CD4-positive, CD25-positive, alpha-beta regulatory T cell (primary cell): ENCODE data around the gene DRD3. TPM values are rescaled to one million over a fixed set of nuclear protein-coding genes. Genes with fewer than 3 reads are reported as not detected.

Source experiments
- ATAC-seq, 2 donors: fragments of 150-1000 bp; cut with Tn5 transposase; one replicate each; pipeline ENCODE4 v1.10.0; 2021; ENCODE audit warnings: low read depth in 2 of 2, moderate number of reproducible peaks in 2 of 2, moderate library complexity in 1 of 2
- DNase-seq, 3 donors: peaks; one replicate each; pipeline versions ENCODE4 v3.0.0 to v3.0.0-alpha.2; 2012 to 2022; ENCODE audit warnings: mixed read lengths in 1 of 3
- H3K27ac ChIP-seq: one replicate; pipeline ENCODE4 v1.7.0; 2013; ENCODE audit warnings: mild to moderate bottlenecking, low read length; ENCODE audit not compliant: insufficient read depth, poor library complexity, severe bottlenecking
- H3K27me3 ChIP-seq: one replicate; pipeline ENCODE4 v1.7.0; 2013; ENCODE audit warnings: low read length; ENCODE audit not compliant: control insufficient read depth, insufficient read depth
- H3K36me3 ChIP-seq: one replicate; pipeline ENCODE4 v1.7.0; 2013; ENCODE audit warnings: mild to moderate bottlenecking, low read length, moderate library complexity; ENCODE audit not compliant: control insufficient read depth, insufficient read depth
- H3K4me1 ChIP-seq: 2 replicates; pipeline ENCODE4 v1.7.0; 2013; ENCODE audit warnings: mild to moderate bottlenecking, low read length; ENCODE audit not compliant: insufficient read depth, control insufficient read depth, poor library complexity, severe bottlenecking
- H3K4me3 ChIP-seq: one replicate; pipeline ENCODE4 v1.7.0; 2013; ENCODE audit warnings: low read depth, mild to moderate bottlenecking, low read length, moderate library complexity
- H3K9me3 ChIP-seq, 2 experiments: 1 replicate in 1 of 2; 2 replicates in 1 of 2; pipeline ENCODE4 v1.7.0; 2013; ENCODE audit warnings: low read length in 2 of 2, mild to moderate bottlenecking in 1 of 2, moderate library complexity in 1 of 2; ENCODE audit not compliant: control insufficient read depth in 2 of 2
- H3K27ac Mint-ChIP-seq, 3 donors: one replicate each; pipeline ENCODE4 v1.8.0; 2020 to 2022; ENCODE audit warnings: mild to moderate bottlenecking in 3 of 3, mixed read lengths in 3 of 3, moderate library complexity in 2 of 3
- H3K27me3 Mint-ChIP-seq: one replicate; pipeline ENCODE4 v1.8.0; 2022; ENCODE audit warnings: mild to moderate bottlenecking, mixed read lengths
- H3K36me3 Mint-ChIP-seq: one replicate; pipeline ENCODE4 v1.8.0; 2020; ENCODE audit warnings: mixed read lengths
- H3K4me1 Mint-ChIP-seq, 4 donors: one replicate each; pipeline ENCODE4 v1.8.0; 2020 to 2022; ENCODE audit warnings: mixed read lengths in 4 of 4, mild to moderate bottlenecking in 1 of 4
- H3K4me3 Mint-ChIP-seq, 4 donors: one replicate each; pipeline ENCODE4 v1.8.0; 2020 to 2022; ENCODE audit warnings: mild to moderate bottlenecking in 4 of 4, mixed read lengths in 4 of 4, moderate library complexity in 3 of 4
- H3K9me3 Mint-ChIP-seq, 7 donors: one replicate each; pipeline ENCODE4 v1.8.0; 2020 to 2022; ENCODE audit warnings: mixed read lengths in 7 of 7, mild to moderate bottlenecking in 3 of 7, moderate library complexity in 2 of 7
- polyA plus RNA-seq, 4 donors: library from polyadenylated mRNA; unstranded; fragments of 300-500 nt; fragmentation: Illumina TruSeq; gene quantifications; one replicate each; pipeline ENCODE4 v1.2.3, GENCODE V29; 2021
- total RNA-seq: library from RNA; stranded (reverse); gene quantifications from one replicate; pipeline ENCODE4 v1.2.3, GENCODE V29; 2022

DRD3 gene
- total and polyA plus RNA-seq, 5 donors from 2014 or later: 0.15 to 0.49 (median 0.30) TPM; not detected in 1

DNA sequence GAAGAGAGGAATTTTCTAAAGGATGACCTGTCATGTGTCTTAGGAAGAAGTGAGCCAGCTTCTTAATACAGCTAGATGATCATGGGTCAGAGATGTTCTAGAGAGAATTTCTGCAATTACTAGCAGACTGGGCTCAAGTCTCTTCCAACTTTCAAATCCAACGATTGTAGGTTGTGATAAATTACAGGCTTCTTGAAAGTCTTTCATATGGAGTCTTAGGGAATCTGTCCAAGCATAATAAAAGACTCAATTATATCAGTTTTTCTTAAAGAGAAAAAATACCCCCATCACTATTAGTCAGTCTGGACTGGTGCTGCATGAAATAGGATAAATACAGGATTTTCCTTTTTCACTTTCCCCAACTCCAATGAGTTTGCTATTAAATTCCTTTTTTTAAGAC is 59.1 kb downstream of the DRD3 start:
- ATAC-seq: no peak
- Mint-ChIP-seq H3K4me3 (no peak overlapping the region), H3K9me3 (no peaks in the 10 kb centered on the region), H3K36me3 (no peaks in the 10 kb centered on the region), H3K27me3 (no peaks in the 10 kb centered on the region), H3K4me1 (no peaks in the 10 kb centered on the region), H3K27ac (no peak overlapping the region)
- no peak overlapping the region for H3K27ac ChIP-seq
- no peak overlapping the region for H3K4me3 ChIP-seq
- no peaks in the 10 kb centered on the region for H3K4me1 ChIP-seq
- no peaks in the 10 kb centered on the region for H3K36me3 ChIP-seq
- no peak for DNase-seq
- H3K27me3 ChIP-seq: no peaks in the 10 kb centered on the region
- no peaks in the 10 kb centered on the region for H3K9me3 ChIP-seq

DNA sequence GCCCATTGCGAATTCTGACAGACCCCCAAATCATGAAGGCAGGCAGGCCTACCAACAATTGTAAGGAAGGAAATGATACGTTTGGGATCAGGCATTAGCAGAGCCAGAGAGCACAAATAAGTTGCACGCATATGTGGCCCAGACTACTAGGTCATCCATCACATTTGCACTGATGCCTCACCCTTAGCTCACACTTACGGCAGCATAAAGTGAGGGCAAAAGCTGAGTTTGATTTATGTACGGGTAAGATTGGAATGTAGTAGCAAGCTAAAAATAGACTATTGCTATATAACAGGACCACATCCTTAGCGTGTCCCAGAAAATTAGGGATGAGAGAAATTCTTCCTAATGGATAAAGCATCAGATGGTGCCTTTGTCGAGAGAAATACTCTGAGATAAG is 63.7 kb downstream of the DRD3 start:
- Mint-ChIP-seq H3K9me3 (peaks cover 0 to 1% (median 0%) of the 10 kb centered on the region in 7 donors), H3K4me3 (no peak overlapping the region), H3K27ac (no peak overlapping the region), H3K27me3 (peaks cover 23% of the 10 kb centered on the region), H3K4me1 (no peaks in the 10 kb centered on the region), H3K36me3 (no peaks in the 10 kb centered on the region)
- no peak overlapping the region for H3K27ac ChIP-seq
- no peaks in the 10 kb centered on the region for H3K9me3 ChIP-seq
- no peaks in the 10 kb centered on the region for H3K27me3 ChIP-seq
- no peak for ATAC-seq
- H3K4me3 ChIP-seq: no peak overlapping the region
- DNase-seq: no peak
- no peaks in the 10 kb centered on the region for H3K36me3 ChIP-seq
- no peaks in the 10 kb centered on the region for H3K4me1 ChIP-seq

DNA sequence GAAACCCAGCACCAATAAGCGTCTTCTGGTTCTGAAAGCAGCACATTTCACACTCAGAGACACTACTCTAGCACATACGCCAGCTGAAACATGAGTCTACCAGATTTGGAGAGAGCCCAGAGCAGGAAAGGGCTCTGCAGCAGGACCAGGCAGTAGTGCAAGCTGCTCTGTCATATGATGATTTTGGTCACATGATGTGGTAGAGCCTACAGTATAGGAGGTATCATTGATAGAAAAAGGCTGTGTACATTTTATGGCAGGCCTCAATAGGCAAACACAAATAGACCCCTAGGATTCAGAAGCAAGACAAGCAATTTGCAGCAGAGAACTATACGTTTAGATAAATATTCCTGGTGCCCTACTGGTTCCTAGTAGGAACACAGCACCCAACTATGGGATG is 64.1 kb downstream of the DRD3 start:
- DNase-seq: no peak
- Histone ChIP-seq H3K27me3 (no peaks in the 10 kb centered on the region), H3K36me3 (no peaks in the 10 kb centered on the region), H3K27ac (no peak overlapping the region), H3K9me3 (no peaks in the 10 kb centered on the region), H3K4me3 (no peak overlapping the region), H3K4me1 (no peaks in the 10 kb centered on the region)
- no peaks in the 10 kb centered on the region for H3K4me1 Mint-ChIP-seq
- peaks cover 0 to 1% (median 0%) of the 10 kb centered on the region in 7 donors for H3K9me3 Mint-ChIP-seq
- H3K27ac Mint-ChIP-seq: no peak overlapping the region
- no peak overlapping the region for H3K4me3 Mint-ChIP-seq
- no peaks in the 10 kb centered on the region for H3K36me3 Mint-ChIP-seq
- ATAC-seq: no peak
- H3K27me3 Mint-ChIP-seq: peaks cover 27% of the 10 kb centered on the region

DNA sequence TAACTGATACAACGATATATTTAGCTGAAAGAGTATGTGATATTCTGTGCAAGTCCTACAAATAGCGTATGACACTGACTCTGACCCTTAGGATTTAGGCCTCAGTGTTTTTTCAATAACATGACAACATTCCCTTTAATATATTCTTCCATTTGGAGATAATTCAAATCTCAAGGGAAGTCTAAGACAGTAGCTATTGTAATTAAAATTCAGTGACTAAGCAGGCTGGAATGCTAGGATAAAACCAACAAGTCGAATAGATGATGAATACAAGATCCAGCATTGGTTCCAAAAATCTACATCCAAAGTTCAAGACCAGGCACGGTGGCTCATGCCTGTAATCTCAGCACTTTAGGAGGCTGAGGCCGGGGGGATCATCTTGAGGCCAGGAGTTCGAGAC is 66.2 kb downstream of the DRD3 start:
- H3K27ac ChIP-seq: no peak overlapping the region
- ATAC-seq: no peak

DNA sequence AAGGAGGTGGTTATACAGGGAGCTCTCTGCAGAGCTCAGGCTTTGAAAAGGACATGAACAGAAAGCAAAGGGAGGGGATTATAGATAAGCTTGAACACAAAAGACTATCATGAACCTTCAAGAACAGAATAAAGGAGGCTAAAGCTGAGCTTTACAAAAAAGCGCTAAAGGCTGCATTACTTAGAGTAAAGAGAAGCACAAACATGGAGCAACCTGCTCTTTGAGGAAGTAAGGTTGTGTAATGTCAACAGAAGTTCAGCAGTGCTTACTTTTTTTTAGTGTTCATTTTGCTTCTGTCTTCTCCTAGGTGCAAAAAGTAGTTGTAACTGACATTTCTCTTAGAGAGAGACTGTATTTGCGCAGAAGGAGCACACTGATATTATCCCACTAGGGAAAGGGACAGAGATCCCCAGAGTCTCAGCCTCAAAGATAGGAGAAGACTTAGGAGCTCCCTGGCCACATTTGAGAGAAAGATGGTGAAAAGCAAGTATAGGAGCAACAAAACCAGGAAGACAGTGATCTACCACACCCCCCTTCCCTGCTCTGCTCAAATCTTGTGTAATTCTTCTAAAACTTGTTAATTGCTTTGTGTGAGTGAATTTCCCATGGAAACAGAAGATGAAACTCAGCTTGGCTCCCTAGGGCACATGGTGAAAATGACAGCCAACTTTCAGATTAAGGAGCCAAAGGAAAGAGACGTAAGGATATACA is 67.6 kb downstream of the DRD3 start:
- peaks cover 0 to 1% (median 0%) of the 10 kb centered on the region in 4 donors for H3K4me1 Mint-ChIP-seq
- Histone ChIP-seq H3K27ac (no peak overlapping the region), H3K36me3 (no peaks in the 10 kb centered on the region), H3K9me3 (no peaks in the 10 kb centered on the region), H3K4me1 (no peaks in the 10 kb centered on the region), H3K4me3 (no peak overlapping the region), H3K27me3 (no peaks in the 10 kb centered on the region)
- DNase-seq (no peak), ATAC-seq (no peak)
- peaks cover 37% of the 10 kb centered on the region for H3K27me3 Mint-ChIP-seq
- no peaks in the 10 kb centered on the region for H3K36me3 Mint-ChIP-seq
- H3K4me3 Mint-ChIP-seq: no peak overlapping the region
- no peak overlapping the region for H3K27ac Mint-ChIP-seq
- H3K9me3 Mint-ChIP-seq: peaks cover 0 to 1% (median 0%) of the 10 kb centered on the region in 7 donors

More for the DNA sequence above, 66.2 kb downstream of the DRD3 start:
- Mint-ChIP-seq H3K4me1 (peaks cover 0 to 1% (median 0%) of the 10 kb centered on the region in 4 donors), H3K36me3 (no peaks in the 10 kb centered on the region), H3K27me3 (peaks cover 37% of the 10 kb centered on the region), H3K4me3 (no peak overlapping the region), H3K27ac (no peak overlapping the region), H3K9me3 (peaks cover 0 to 1% (median 0%) of the 10 kb centered on the region in 7 donors)
- Histone ChIP-seq H3K4me3 (no peak overlapping the region), H3K36me3 (no peaks in the 10 kb centered on the region), H3K27me3 (no peaks in the 10 kb centered on the region), H3K9me3 (no peaks in the 10 kb centered on the region), H3K4me1 (no peaks in the 10 kb centered on the region)
- no peak for DNase-seq

DNA sequence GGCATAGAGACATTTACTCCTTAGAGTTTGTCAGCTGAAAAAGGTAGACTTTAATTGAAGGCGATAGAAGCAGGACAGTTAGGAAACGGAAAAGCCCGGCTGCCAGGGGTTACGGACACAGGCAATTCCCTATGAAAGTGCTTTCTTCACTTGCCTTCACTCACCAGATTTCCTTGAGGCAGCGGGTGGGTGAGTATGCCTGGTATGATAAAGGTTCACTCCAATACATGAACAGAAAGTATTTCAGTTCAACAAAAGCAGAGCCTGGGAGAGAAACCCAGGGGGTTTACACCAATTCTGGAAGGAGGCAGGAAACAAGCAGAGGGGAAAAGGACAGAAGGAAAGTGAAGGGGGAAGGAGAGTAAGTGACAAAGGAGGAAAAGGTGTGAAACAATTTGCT is 68.4 kb downstream of the DRD3 start:
- no peak for DNase-seq
- Histone ChIP-seq H3K27ac (no peak overlapping the region), H3K27me3 (no peaks in the 10 kb centered on the region), H3K9me3 (no peaks in the 10 kb centered on the region), H3K4me3 (no peak overlapping the region), H3K4me1 (no peaks in the 10 kb centered on the region), H3K36me3 (no peaks in the 10 kb centered on the region)
- ATAC-seq: no peak
- Mint-ChIP-seq H3K27me3 (peaks cover 44% of the 10 kb centered on the region), H3K4me3 (no peak overlapping the region), H3K4me1 (peaks cover 0 to 1% (median 0%) of the 10 kb centered on the region in 4 donors), H3K27ac (no peak overlapping the region), H3K9me3 (peaks cover 0 to 1% (median 0%) of the 10 kb centered on the region in 7 donors), H3K36me3 (peaks cover 2% of the 10 kb centered on the region)

DNA sequence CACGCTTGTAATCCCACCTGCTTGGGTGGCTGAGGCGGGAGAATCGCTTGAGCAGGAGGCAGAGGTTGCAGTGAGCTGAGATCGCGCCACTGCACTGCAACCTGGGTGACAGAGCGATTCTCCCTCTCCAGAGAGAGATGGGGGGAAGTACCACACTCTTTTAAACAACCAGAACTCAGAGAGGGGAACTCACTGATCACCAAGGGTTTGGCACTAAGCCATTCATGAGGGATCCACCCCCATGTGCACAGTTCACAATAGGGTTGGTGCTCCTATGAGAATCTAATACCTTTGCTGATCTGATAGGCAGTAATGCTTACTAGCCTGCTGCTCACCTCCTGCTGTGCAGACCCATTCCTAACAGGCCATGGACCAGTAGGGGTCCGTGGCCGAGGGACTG is 70.7 kb downstream of the DRD3 start:
- Histone ChIP-seq H3K36me3 (no peaks in the 10 kb centered on the region), H3K9me3 (no peaks in the 10 kb centered on the region), H3K4me3 (no peak overlapping the region), H3K27me3 (no peaks in the 10 kb centered on the region), H3K27ac (no peak overlapping the region), H3K4me1 (no peaks in the 10 kb centered on the region)
- H3K4me1 Mint-ChIP-seq: peaks cover 0 to 1% (median 0%) of the 10 kb centered on the region in 4 donors
- peaks cover 4% of the 10 kb centered on the region for H3K36me3 Mint-ChIP-seq
- peaks cover 40% of the 10 kb centered on the region for H3K27me3 Mint-ChIP-seq
- ATAC-seq: no peak
- no peak overlapping the region for H3K4me3 Mint-ChIP-seq
- no peak overlapping the region for H3K27ac Mint-ChIP-seq
- no peak for DNase-seq
- peaks cover 0 to 1% (median 0%) of the 10 kb centered on the region in 7 donors for H3K9me3 Mint-ChIP-seq

DNA sequence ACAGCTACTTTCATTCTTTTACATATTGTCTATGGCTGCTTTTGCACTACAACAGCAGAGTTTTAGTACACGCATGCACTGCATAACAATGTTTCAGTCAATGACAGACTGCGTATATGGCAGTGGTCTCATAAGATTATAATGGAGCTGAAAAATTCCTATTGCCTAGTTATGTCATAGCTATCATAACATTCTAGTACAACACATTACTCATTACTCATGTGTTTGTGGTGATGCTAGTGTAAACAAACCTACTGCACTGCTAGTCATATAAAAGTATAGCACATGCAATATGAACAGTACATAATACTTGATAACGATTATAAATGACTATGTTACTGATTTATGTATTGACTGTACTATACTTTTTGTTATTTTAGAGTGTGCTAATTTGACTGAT is 74.4 kb downstream of the DRD3 start:
- H3K27ac Mint-ChIP-seq: no peak overlapping the region

More for the DNA sequence above, 74.4 kb downstream of the DRD3 start:
- no peak for ATAC-seq
- no peak for DNase-seq
- Histone ChIP-seq H3K36me3 (no peaks in the 10 kb centered on the region), H3K9me3 (no peaks in the 10 kb centered on the region), H3K4me3 (no peak overlapping the region), H3K27ac (no peak overlapping the region), H3K4me1 (no peaks in the 10 kb centered on the region), H3K27me3 (peaks cover 11% of the 10 kb centered on the region)
- peaks cover 19% of the 10 kb centered on the region for H3K27me3 Mint-ChIP-seq
- H3K9me3 Mint-ChIP-seq: peaks cover 0 to 2% (median 0%) of the 10 kb centered on the region in 7 donors
- no peak overlapping the region for H3K4me3 Mint-ChIP-seq
- H3K4me1 Mint-ChIP-seq: no peaks in the 10 kb centered on the region
- peaks cover 4% of the 10 kb centered on the region for H3K36me3 Mint-ChIP-seq
